COLO668 (cell line): ENCODE results near the gene MYH3.

ENCODE experiments used
- DNase-seq: peaks from one replicate; lab custom pipeline; 2025; ENCODE audit not compliant: unreplicated experiment; lab: John Stamatoyannopoulos, UW

MYH3 gene

DNA sequence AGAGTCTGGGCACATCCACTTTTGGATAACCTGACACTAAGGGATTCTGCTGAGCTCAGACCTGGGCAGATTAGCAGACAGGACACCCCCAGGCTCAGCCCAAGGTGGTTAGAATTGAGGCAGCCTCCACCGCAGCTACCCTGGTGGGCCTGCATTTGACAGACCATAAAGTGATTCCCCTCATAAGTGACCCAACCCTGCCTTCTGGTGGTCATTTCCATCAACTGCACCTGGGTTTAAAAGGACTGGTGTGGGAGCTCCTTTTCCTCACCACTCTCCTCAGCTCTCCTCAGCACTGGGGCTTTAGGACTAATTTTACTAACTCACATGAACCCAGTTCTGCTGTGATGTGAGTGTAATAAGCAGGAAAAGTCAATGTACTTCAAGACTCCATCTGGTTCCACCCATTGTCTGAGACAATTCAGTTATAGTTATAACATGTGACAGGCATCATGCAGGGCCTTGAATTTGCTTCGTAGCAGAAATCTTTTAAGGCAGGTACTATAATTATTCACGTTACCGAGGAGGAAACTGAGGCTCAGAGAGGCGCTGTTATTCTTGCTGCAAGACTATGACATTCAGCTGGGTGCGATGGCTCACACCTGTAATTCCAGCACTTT is 42.5 kb downstream of the MYH3 start:
- peak; percentile 8 for DNase-seq

GRCh38 chr17:10613775-10614513 is 43.2 kb downstream of the MYH3 start:
- DNase-seq, result no peak

DNA sequence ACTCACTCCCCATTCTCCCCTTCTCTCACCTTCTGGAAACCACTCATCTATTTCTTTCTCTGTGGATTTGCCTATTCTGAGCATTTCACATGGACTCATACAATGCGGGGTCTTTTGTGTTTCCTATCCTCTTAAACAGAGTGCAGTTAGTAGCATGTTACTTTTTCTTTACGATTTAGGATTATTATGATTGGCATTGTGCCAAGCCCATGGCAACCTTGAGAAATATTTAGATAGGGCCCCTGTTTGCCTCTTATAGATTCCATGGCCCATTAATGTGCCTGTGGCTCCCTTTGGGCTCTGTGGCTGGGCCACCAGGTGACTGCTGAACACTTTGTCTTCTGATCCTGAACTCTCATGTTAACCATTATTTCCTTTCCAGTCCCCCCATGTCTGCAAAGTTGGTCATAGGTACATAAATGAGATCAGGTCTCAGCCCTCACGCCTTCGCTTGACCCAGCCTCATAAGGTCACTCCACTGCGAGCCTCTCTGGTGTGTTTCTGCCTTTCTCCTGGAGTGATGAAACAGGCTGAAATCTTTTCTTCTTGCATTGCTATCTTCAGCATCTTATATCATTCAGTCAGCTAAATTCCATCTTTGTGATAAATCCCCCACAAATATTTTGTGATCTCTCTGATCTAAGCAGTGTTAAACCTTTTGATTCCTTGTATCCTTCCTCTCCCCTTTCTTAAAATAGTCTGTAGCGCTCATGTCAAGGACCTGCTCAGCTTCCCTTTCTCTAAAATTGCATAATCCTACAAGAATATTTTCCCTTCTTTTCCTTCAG is 44.0 kb downstream of the MYH3 start:
- no peak for DNase-seq

- DNase-seq, result no peak
These were observed 46.2 kb downstream of the MYH3 start for GRCh38 chr17:10610884-10611283.

GRCh38 chr17:10608244-10608643 is 48.9 kb downstream of the MYH3 start:
- DNase-seq, result no peak

DNA sequence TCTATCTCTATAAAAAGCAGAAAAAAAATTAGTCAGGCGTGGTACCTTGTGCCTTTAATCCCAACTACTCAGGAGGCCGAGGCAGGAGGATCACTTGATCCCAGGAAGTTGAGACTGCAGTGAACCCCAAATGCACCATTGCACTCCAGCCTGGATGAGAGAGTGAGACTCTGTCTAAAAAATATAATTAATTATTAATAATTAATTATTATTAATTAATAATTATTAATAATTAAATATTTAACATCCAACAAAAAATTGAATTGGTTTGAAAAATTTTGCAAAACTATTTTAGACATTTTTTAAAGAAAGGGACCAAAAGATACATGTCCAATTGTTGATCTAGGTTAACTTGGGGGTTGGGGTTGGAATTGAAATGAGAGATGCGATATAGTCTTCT is 51.0 kb downstream of the MYH3 start:
- no peak for DNase-seq

GRCh38 chr17:10605221-10605783 is 51.8 kb downstream of the MYH3 start:
- no peak for DNase-seq

DNA sequence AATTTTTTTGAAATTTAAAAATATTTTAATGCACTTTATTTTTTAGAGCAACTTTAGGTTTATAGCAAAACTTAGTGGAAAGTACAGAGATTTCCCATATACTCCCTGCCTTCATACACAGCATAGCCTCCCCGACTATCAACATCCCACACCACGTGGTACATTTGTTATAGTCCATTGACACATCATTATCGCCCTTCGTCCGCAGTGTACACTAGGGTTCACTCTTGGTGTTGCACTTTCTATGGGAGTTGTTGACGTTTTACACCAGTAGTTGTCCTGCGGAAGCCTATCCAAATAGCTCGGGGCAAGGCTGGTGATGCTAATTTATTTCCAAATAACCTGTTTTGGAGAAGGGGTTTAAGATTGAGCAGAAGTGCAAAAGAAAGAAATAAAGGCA is 52.6 kb downstream of the MYH3 start:
- DNase-seq, result no peak

GRCh38 chr17:10603931-10604330 is 53.2 kb downstream of the MYH3 start:
- no peak for DNase-seq

GRCh38 chr17:10600571-10600970 is 56.5 kb downstream of the MYH3 start:
- DNase-seq, result no peak

- DNase-seq, result no peak
These were observed 58.5 kb downstream of the MYH3 start for GRCh38 chr17:10598621-10599020.

DNA sequence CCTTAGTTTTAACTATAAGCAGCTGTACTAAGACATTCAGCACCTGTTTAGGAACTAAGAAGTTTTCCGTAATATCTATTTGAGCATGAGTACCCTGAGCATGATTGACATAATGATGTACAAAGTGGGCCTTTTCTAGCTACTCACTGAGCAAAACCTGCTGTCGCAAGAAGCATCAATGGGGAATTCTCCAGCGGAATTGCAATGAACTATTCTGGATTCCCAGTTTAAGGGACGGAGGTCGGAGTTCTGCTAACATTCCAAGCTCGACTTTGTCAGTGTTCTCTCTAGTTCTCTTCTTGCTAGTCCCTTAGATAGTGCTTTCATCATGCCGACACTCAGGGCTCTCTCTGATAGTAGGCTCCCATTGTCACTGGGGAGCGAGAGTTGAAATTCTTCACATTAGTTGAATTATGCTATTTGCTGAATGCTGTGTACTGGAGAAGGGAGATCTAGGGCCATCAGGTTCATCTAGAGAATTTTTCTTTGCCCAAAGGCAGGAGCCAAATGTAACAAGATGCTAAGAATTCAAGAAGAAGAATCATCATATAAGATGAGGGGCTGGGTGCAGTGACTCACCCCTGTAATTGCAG is 67.5 kb downstream of the MYH3 start:
- DNase-seq, result no peak

GRCh38 chr17:10585529-10585928 is 71.6 kb downstream of the MYH3 start:
- DNase-seq, result no peak

DNA sequence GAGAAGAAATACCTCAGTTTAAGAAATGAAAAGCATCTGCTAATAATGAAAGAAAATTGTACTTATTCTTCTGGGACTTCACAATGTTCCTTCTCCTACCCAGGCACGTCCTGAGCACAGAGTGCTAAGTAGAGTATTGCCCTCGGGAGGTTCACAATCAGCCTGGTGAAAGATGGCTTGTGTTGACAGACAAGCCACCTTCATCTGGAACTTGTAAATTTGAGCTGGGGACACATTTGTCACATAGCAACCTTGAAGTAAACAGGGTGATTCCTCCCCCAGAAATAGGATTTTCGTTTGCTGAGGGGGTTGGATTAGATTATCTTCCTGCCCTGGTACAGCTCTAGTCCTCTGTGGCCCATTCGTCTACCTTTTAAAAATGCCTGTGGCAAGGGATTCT is 73.3 kb downstream of the MYH3 start:
- DNase-seq, result no peak

DNA sequence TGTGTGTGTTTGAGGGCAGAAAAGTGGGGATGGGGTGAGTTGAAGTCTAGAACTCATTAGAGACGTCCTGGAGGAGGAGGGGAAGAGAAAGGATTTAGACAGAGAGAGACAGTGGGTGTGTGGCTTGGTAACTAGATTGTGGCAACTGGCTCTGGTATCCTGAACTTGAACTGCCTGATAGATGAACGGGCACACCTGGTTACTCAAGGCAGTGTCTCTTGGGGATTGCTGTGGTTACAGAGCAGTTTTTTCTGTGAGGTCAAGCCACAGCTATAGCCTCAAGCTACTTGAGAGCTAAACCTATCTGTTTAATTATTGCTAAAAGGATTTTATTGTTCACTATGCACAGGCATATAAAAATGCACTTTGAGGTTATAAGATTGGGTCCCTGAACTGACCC is 77.8 kb downstream of the MYH3 start:
- DNase-seq, result no peak
